GM23338 (cell line): ENCODE measurements around the gene ABHD10. TPM values are rescaled to one million over a fixed set of nuclear protein-coding genes. Genes with fewer than 3 reads are reported as not detected.

ENCODE experiments used
- ATAC-seq: fragments of 200-7000 bp; cut with Tn5 transposase; 3 replicates; pipeline ENCODE4 v1.9.1; 2020
- DNase-seq: peaks from one replicate; pipeline ENCODE4 v3.0.0-alpha.2; 2015; ENCODE audit warnings: low spot score
- H2AFZ ChIP-seq: fragments of 200-600 bp; sonication (generic); 2 replicates; pipeline ENCODE4 v1.8.0; 2016; ENCODE audit warnings: antibody characterized with exemption, mild to moderate bottlenecking, moderate library complexity
- H3F3A ChIP-seq: fragments of 200-600 bp; sonication (generic); replicated peaks from 2 replicates; pipeline ENCODE4 v1.8.0; 2017; ENCODE audit warnings: antibody characterized with exemption, mixed run types, low read depth
- H3K27ac ChIP-seq: fragments of 200-600 bp; sonication (generic); 2 replicates; pipeline ENCODE4 v1.6.1; 2016; ENCODE audit warnings: low read depth
- H3K27me3 ChIP-seq: fragments of 200-600 bp; sonication (generic); 2 replicates; pipeline ENCODE4 v1.8.0; 2016; ENCODE audit warnings: mild to moderate bottlenecking, mixed run types, moderate library complexity; ENCODE audit not compliant: insufficient read depth
- H3K36me3 ChIP-seq: fragments of 200-600 bp; sonication (generic); 2 replicates; pipeline ENCODE4 v1.8.0; 2016; ENCODE audit warnings: mild to moderate bottlenecking; ENCODE audit not compliant: insufficient read depth
- H3K4me1 ChIP-seq: fragments of 200-600 bp; sonication (generic); 2 replicates; pipeline ENCODE4 v1.8.0; 2016; ENCODE audit warnings: mild to moderate bottlenecking, moderate library complexity; ENCODE audit not compliant: insufficient read depth
- H3K4me2 ChIP-seq: fragments of 200-600 bp; sonication (generic); 2 replicates; pipeline ENCODE4 v1.7.1; 2017; ENCODE audit warnings: mixed run types
- H3K4me3 ChIP-seq: fragments of 200-600 bp; sonication (generic); 2 replicates; pipeline ENCODE4 v1.6.1; 2016; ENCODE audit warnings: mixed run types
- H3K79me2 ChIP-seq: fragments of 200-600 bp; sonication (generic); replicated peaks from 2 replicates; pipeline ENCODE4 v1.8.0; 2017; ENCODE audit warnings: mild to moderate bottlenecking; ENCODE audit not compliant: insufficient read depth
- H3K9me2 ChIP-seq: fragments of 200-600 bp; sonication (generic); 2 replicates; pipeline ENCODE4 v1.8.0; 2017; ENCODE audit not compliant: insufficient read depth
- H4K20me1 ChIP-seq: fragments of 200-600 bp; sonication (generic); replicated peaks from 2 replicates; pipeline ENCODE4 v1.8.0; 2017; ENCODE audit warnings: mild to moderate bottlenecking; ENCODE audit not compliant: insufficient read depth
- H3K27ac Mint-ChIP-seq: 2 replicates; pipeline ENCODE4 v1.8.0; 2020; ENCODE audit warnings: inconsistent platforms, mild to moderate bottlenecking, moderate library complexity, mixed read lengths
- H3K27me3 Mint-ChIP-seq: 3 replicates; pipeline ENCODE4 v1.8.0; 2022; ENCODE audit warnings: low read depth, mild to moderate bottlenecking, moderate library complexity, mixed read lengths, inconsistent platforms; ENCODE audit not compliant: insufficient read depth, poor library complexity
- H3K36me3 Mint-ChIP-seq: 3 replicates; pipeline ENCODE4 v1.8.0; 2021; ENCODE audit warnings: low read depth, mild to moderate bottlenecking, inconsistent platforms, moderate library complexity, mixed read lengths
- H3K4me1 Mint-ChIP-seq: 3 replicates; pipeline ENCODE4 v1.8.0; 2020; ENCODE audit warnings: mild to moderate bottlenecking, inconsistent platforms, mixed read lengths
- H3K4me3 Mint-ChIP-seq: 3 replicates; pipeline ENCODE4 v1.8.0; 2021; ENCODE audit warnings: moderate library complexity, mild to moderate bottlenecking, inconsistent platforms, mixed read lengths
- H3K9me3 Mint-ChIP-seq: 3 replicates; pipeline ENCODE4 v1.8.0; 2020; ENCODE audit warnings: moderate library complexity, mild to moderate bottlenecking, inconsistent platforms, mixed read lengths
- CREB1 ChIP-seq: fragments of 250-450 bp; sonication (Bioruptor Pico); IDR thresholded peaks from 2 replicates; pipeline ENCODE4 v1.5.0; 2020; ENCODE audit warnings: low read depth, mild to moderate bottlenecking, moderate library complexity
- CTCF ChIP-seq, 2 experiments: fragments of 200-600 bp in 1 of 2; sonication (generic) in 1 of 2; conservative IDR thresholded peaks; 2 replicates each; pipeline versions ENCODE4 v1.5.1 to v1.6.1; 2016 to 2017; ENCODE audit warnings: antibody characterized with exemption in 2 of 2, low read depth in 2 of 2, mild to moderate bottlenecking in 2 of 2, moderate library complexity in 1 of 2
- ETS1 ChIP-seq: IDR thresholded peaks from 2 replicates; pipeline ENCODE4 v1.6.1; 2016; ENCODE audit warnings: antibody characterized with exemption
- EZH2 ChIP-seq: fragments of 200-600 bp; sonication (generic); IDR thresholded peaks from one replicate; pipeline ENCODE4 v1.8.0; 2017; ENCODE audit warnings: antibody characterized with exemption, mild to moderate bottlenecking, low read depth; ENCODE audit not compliant: unreplicated experiment
- EZH2phosphoT487 ChIP-seq: fragments of 200-600 bp; sonication (generic); IDR thresholded peaks from one replicate; pipeline ENCODE4 v1.8.1; 2018; ENCODE audit warnings: antibody characterized with exemption; ENCODE audit not compliant: unreplicated experiment
- JUNB ChIP-seq: IDR thresholded peaks from one replicate; pipeline ENCODE4 v1.6.1; 2016; ENCODE audit warnings: antibody characterized with exemption; ENCODE audit not compliant: unreplicated experiment
- NANOG ChIP-seq: IDR thresholded peaks from 2 replicates; pipeline ENCODE4 v1.6.1; 2016; ENCODE audit warnings: antibody characterized with exemption, borderline replicate concordance
- POLR2AphosphoS5 ChIP-seq: IDR thresholded peaks from 2 replicates; pipeline ENCODE4 v1.6.1; 2016; ENCODE audit warnings: antibody characterized with exemption, low read depth
- STAT1 ChIP-seq: IDR thresholded peaks from one replicate; pipeline ENCODE4 v1.6.1; 2016; ENCODE audit warnings: antibody characterized with exemption; ENCODE audit not compliant: unreplicated experiment
- ZNF114 ChIP-seq: fragments of 250-450 bp; sonication (Bioruptor Pico); IDR thresholded peaks from 2 replicates; pipeline ENCODE4 v1.5.0; 2020; ENCODE audit warnings: mild to moderate bottlenecking, moderate library complexity
- ZNF331 ChIP-seq: fragments of 250-450 bp; sonication (Bioruptor Pico); IDR thresholded peaks from 2 replicates; pipeline ENCODE4 v1.5.0; 2020; ENCODE audit warnings: low read depth, mild to moderate bottlenecking, moderate library complexity
- polyA plus RNA-seq: library from polyadenylated mRNA; unstranded; fragments of >200 nt; fragmentation: Nextera tagmentation; extraction: Ambion mirVana; gene quantifications from 2 replicates; pipeline ENCODE4 v1.2.1, GENCODE V29; 2016
- total RNA-seq: library from RNA; depleted of rRNA; stranded (reverse); fragments of >200 nt; shearing (Covaris generic); gene quantifications from 2 replicates; pipeline ENCODE4 v1.2.3, GENCODE V29; 2014
- TF ChIP-seq, protein P1 (sequence below): fragments of 250-450 bp; sonication (Bioruptor Pico); IDR thresholded peaks from 2 replicates; pipeline ENCODE4 v1.5.0; 2020; ENCODE audit warnings: mild to moderate bottlenecking, moderate library complexity
- TF ChIP-seq, protein P2 (sequence below): IDR thresholded peaks from one replicate; pipeline ENCODE4 v1.6.1; 2018; ENCODE audit warnings: antibody characterized with exemption; ENCODE audit not compliant: unreplicated experiment

ABHD10 gene
- total and polyA plus RNA-seq, 2 experiments from 2014 or later = 16.9 to 28.0 TPM

GRCh38 chr3:111949712-111950111 lies 29.1 kb upstream of the ABHD10 start:
- no peaks in the 10 kb centered on the region for H3K36me3 ChIP-seq
- peaks cover 14% of the 10 kb centered on the region for H3K4me1 Mint-ChIP-seq
- no peak overlapping the region for H2AFZ ChIP-seq
- no peaks in the 10 kb centered on the region; the same call in 2 of the 3 replicates for H3K36me3 Mint-ChIP-seq
- H3K4me2 ChIP-seq = no peak overlapping the region
- no peaks in the 10 kb centered on the region for H3K27me3 ChIP-seq
- no peaks in the 10 kb centered on the region for H3K9me3 Mint-ChIP-seq
- no peak for DNase-seq
- no peaks in the 10 kb centered on the region for H3K79me2 ChIP-seq
- H3K9me2 ChIP-seq = no peaks in the 10 kb centered on the region
- no peak overlapping the region for H3K27ac Mint-ChIP-seq
- H3K27ac ChIP-seq = no peak overlapping the region
- no peaks in the 10 kb centered on the region for H3K27me3 Mint-ChIP-seq
- no peak overlapping the region for H3K4me3 Mint-ChIP-seq
- ATAC-seq = no peak
- TF ChIP-seq, protein P1, sequence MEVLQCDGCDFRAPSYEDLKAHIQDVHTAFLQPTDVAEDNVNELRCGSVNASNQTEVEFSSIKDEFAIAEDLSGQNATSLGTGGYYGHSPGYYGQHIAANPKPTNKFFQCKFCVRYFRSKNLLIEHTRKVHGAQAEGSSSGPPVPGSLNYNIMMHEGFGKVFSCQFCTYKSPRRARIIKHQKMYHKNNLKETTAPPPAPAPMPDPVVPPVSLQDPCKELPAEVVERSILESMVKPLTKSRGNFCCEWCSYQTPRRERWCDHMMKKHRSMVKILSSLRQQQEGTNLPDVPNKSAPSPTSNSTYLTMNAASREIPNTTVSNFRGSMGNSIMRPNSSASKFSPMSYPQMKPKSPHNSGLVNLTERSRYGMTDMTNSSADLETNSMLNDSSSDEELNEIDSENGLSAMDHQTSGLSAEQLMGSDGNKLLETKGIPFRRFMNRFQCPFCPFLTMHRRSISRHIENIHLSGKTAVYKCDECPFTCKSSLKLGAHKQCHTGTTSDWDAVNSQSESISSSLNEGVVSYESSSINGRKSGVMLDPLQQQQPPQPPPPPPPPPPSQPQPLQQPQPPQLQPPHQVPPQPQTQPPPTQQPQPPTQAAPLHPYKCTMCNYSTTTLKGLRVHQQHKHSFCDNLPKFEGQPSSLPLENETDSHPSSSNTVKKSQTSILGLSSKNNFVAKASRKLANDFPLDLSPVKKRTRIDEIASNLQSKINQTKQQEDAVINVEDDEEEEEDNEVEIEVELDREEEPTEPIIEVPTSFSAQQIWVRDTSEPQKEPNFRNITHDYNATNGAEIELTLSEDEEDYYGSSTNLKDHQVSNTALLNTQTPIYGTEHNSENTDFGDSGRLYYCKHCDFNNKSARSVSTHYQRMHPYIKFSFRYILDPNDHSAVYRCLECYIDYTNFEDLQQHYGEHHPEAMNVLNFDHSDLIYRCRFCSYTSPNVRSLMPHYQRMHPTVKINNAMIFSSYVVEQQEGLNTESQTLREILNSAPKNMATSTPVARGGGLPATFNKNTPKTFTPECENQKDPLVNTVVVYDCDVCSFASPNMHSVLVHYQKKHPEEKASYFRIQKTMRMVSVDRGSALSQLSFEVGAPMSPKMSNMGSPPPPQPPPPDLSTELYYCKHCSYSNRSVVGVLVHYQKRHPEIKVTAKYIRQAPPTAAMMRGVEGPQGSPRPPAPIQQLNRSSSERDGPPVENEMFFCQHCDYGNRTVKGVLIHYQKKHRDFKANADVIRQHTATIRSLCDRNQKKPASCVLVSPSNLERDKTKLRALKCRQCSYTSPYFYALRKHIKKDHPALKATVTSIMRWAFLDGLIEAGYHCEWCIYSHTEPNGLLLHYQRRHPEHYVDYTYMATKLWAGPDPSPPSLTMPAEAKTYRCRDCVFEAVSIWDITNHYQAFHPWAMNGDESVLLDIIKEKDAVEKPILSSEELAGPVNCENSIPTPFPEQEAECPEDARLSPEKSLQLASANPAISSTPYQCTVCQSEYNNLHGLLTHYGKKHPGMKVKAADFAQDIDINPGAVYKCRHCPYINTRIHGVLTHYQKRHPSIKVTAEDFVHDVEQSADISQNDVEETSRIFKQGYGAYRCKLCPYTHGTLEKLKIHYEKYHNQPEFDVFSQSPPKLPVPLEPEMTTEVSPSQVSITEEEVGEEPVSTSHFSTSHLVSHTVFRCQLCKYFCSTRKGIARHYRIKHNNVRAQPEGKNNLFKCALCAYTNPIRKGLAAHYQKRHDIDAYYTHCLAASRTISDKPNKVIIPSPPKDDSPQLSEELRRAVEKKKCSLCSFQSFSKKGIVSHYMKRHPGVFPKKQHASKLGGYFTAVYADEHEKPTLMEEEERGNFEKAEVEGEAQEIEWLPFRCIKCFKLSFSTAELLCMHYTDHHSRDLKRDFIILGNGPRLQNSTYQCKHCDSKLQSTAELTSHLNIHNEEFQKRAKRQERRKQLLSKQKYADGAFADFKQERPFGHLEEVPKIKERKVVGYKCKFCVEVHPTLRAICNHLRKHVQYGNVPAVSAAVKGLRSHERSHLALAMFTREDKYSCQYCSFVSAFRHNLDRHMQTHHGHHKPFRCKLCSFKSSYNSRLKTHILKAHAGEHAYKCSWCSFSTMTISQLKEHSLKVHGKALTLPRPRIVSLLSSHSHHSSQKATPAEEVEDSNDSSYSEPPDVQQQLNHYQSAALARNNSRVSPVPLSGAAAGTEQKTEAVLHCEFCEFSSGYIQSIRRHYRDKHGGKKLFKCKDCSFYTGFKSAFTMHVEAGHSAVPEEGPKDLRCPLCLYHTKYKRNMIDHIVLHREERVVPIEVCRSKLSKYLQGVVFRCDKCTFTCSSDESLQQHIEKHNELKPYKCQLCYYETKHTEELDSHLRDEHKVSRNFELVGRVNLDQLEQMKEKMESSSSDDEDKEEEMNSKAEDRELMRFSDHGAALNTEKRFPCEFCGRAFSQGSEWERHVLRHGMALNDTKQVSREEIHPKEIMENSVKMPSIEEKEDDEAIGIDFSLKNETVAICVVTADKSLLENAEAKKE (CRISPR knock-in tag) = no peak
- TF ChIP-seq, protein P2, sequence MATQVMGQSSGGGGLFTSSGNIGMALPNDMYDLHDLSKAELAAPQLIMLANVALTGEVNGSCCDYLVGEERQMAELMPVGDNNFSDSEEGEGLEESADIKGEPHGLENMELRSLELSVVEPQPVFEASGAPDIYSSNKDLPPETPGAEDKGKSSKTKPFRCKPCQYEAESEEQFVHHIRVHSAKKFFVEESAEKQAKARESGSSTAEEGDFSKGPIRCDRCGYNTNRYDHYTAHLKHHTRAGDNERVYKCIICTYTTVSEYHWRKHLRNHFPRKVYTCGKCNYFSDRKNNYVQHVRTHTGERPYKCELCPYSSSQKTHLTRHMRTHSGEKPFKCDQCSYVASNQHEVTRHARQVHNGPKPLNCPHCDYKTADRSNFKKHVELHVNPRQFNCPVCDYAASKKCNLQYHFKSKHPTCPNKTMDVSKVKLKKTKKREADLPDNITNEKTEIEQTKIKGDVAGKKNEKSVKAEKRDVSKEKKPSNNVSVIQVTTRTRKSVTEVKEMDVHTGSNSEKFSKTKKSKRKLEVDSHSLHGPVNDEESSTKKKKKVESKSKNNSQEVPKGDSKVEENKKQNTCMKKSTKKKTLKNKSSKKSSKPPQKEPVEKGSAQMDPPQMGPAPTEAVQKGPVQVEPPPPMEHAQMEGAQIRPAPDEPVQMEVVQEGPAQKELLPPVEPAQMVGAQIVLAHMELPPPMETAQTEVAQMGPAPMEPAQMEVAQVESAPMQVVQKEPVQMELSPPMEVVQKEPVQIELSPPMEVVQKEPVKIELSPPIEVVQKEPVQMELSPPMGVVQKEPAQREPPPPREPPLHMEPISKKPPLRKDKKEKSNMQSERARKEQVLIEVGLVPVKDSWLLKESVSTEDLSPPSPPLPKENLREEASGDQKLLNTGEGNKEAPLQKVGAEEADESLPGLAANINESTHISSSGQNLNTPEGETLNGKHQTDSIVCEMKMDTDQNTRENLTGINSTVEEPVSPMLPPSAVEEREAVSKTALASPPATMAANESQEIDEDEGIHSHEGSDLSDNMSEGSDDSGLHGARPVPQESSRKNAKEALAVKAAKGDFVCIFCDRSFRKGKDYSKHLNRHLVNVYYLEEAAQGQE = no peak
- no peak for TF ChIP-seq CREB1 (CRISPR knock-in tag)
- TF ChIP-seq CTCF (conservative IDR thresholded peaks at IDR 0.05; ENCODE audit: low read depth in 2 of 2) = no peak
- TF ChIP-seq STAT1 = no peak
- TF ChIP-seq EZH2phosphoT487 = no peak
- no peak for TF ChIP-seq EZH2
- TF ChIP-seq POLR2AphosphoS5 = no peak
- no peak for TF ChIP-seq ZNF331 (CRISPR knock-in tag)
- no peak for TF ChIP-seq ETS1
- TF ChIP-seq NANOG = no peak
- TF ChIP-seq ZNF114 = no peak
- no peak for TF ChIP-seq JUNB
- no peak overlapping the region for H3K4me3 ChIP-seq
- no peaks in the 10 kb centered on the region for H3F3A ChIP-seq
- no peaks in the 10 kb centered on the region for H4K20me1 ChIP-seq
- H3K4me1 ChIP-seq = peaks cover 8% of the 10 kb centered on the region; the same call in 1 of the 2 replicates
